Kidney glomerular epithelial cell (primary cell): Measurements from ENCODE around the gene CCT7.
"Not testable (repeated sequence)": the region's sequence is repeated elsewhere in the genome, so short reads cannot be mapped to it uniquely, and the experiment has no call there.

Source experiments
- DNase-seq: peaks from one replicate; lab custom pipeline; 2025; lab: John Stamatoyannopoulos, UW

Gene CCT7

GRCh38 chr2:73255907-73256617 is 22.0 kb downstream of the CCT7 start:
- DNase-seq = no peak

GRCh38 chr2:73256618-73256922 is 22.5 kb downstream of the CCT7 start:
- no peak for DNase-seq

GRCh38 chr2:73257021-73257420 is 22.9 kb downstream of the CCT7 start:
- no peak for DNase-seq

- no peak for DNase-seq
These were observed 23.5 kb downstream of the CCT7 start for GRCh38 chr2:73257425-73258125.

- DNase-seq = no peak
These were observed 24.2 kb downstream of the CCT7 start for GRCh38 chr2:73258186-73258912.

GRCh38 chr2:73258913-73259215 is 24.8 kb downstream of the CCT7 start:
- no peak for DNase-seq

GRCh38 chr2:73259276-73259675 is 25.2 kb downstream of the CCT7 start:
- no peak for DNase-seq

GRCh38 chr2:73259704-73260337 is 25.7 kb downstream of the CCT7 start:
- DNase-seq = no peak

- peak; percentile 23 for DNase-seq
These were observed 26.4 kb downstream of the CCT7 start for GRCh38 chr2:73260338-73260984.

GRCh38 chr2:73262108-73262651 is 28.1 kb downstream of the CCT7 start:
- no peak for DNase-seq

GRCh38 chr2:73262691-73263429 is 28.8 kb downstream of the CCT7 start:
- not testable (repeated sequence) for DNase-seq

- no peak for DNase-seq
These were observed 29.6 kb downstream of the CCT7 start for GRCh38 chr2:73263540-73264331.

- DNase-seq = no peak
These were observed 30.2 kb downstream of the CCT7 start for GRCh38 chr2:73264332-73264606.

GRCh38 chr2:73264783-73265182 is 30.7 kb downstream of the CCT7 start:
- DNase-seq = no peak

- DNase-seq = no peak
These were observed 31.4 kb downstream of the CCT7 start for GRCh38 chr2:73265298-73266060.

- DNase-seq = no peak
These were observed 32.2 kb downstream of the CCT7 start for GRCh38 chr2:73266061-73266901.

GRCh38 chr2:73267008-73267407 is 32.9 kb downstream of the CCT7 start:
- DNase-seq = no peak

GRCh38 chr2:73268366-73268829 is 34.3 kb downstream of the CCT7 start:
- DNase-seq = no peak
